HTR-8/SVneo (cell line): Measurements from ENCODE around the gene DTNB.

ENCODE experiments used
- DNase-seq: peaks from one replicate; pipeline ENCODE4 v3.0.0; 2011; ENCODE audit warnings: low spot score, mixed read lengths; ENCODE audit not compliant: insufficient read length
- FAIRE-seq: peaks from 2 replicates; lab custom pipeline; 2011; peaks lifted over from hg19 to GRCh38; lab: Jason Lieb, UNC

DTNB gene

GRCh38 chr2:25378731-25379490, 294.5 kb downstream of the DTNB start:
- FAIRE-seq, result no peak
- DNase-seq, result no peak

- FAIRE-seq, result no peak
- no peak for DNase-seq
These were observed 295.5 kb downstream of the DTNB start for GRCh38 chr2:25377822-25378421.

GRCh38 chr2:25376750-25377621, 296.4 kb downstream of the DTNB start:
- DNase-seq (peak; percentile 91), FAIRE-seq (peak; percentile 95)

- DNase-seq (no peak), FAIRE-seq (no peak)
These were observed 297.3 kb downstream of the DTNB start for GRCh38 chr2:25375989-25376545.

GRCh38 chr2:25375371-25375988, 297.9 kb downstream of the DTNB start:
- FAIRE-seq (no peak), DNase-seq (no peak)

DNA sequence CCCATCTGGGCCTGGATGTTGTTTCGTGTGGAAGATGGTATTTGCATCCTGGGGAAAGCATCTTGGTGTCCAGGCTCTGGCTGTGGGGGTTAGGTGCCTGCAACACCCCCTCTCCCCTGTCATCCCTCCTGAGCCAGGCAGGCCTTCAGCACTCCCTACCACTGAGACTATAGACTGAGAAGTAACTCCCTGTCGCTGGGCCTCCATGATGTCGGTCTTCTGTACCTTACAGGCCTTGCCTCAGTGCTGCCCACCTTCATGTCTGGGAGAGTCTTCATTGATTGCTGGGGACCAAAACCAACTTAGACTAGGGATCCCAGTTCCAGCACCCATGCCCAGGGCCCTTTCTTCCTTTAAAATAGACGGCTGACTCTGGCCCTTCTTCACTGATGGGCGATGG, 298.6 kb downstream of the DTNB start:
- no peak for FAIRE-seq
- DNase-seq, result no peak

DNA sequence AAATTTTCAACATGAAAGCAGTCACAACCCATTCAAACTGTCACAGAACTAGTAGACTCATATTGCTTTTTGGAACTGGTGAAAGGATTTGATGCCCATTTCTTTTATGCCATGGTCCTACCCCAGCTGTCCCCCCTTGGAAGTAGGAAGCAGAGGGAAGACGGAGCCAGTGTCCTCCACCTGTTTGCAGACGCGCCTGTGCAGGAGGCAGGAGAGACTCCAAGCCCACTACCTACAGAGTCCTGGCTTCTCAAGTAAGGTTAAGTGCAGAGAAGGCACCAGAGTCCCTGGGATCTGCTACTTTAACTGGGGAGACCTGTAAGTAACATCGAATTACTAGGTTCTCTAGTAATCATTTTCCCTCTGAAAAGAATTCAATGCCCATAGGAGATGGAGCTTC, 299.0 kb downstream of the DTNB start:
- no peak for DNase-seq
- FAIRE-seq, result no peak

GRCh38 chr2:25373269-25373981, 300.0 kb downstream of the DTNB start:
- FAIRE-seq, result no peak
- no peak for DNase-seq

- FAIRE-seq (no peak), DNase-seq (no peak)
These were observed 300.7 kb downstream of the DTNB start for GRCh38 chr2:25372405-25373268.

- FAIRE-seq, result no peak
- no peak for DNase-seq
These were observed 301.8 kb downstream of the DTNB start for GRCh38 chr2:25371253-25372241.

GRCh38 chr2:25369876-25370275, 303.5 kb downstream of the DTNB start:
- FAIRE-seq, result no peak
- DNase-seq, result no peak

DNA sequence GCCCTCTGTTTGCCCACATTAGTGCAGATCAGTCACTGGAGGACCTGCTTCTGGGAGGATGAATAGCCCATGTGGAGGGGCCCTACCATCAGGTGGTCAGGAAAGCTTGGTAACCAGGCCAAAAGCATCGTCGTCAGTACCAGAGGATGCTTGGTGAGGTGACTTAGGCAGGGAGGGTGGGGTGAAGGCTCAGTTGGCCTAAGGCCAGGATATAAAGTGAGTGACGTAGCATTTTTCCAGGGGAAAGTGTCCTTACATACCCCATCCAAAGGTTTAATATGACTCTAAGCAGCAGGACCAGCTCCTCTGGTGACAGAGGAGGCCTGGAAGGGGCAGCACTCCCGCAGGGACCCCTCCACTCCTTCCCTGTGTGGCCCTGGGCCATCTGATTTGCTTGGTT, 303.9 kb downstream of the DTNB start:
- no peak for FAIRE-seq
- DNase-seq, result no peak

GRCh38 chr2:25368660-25369059, 304.7 kb downstream of the DTNB start:
- DNase-seq, result no peak
- FAIRE-seq, result no peak

DNA sequence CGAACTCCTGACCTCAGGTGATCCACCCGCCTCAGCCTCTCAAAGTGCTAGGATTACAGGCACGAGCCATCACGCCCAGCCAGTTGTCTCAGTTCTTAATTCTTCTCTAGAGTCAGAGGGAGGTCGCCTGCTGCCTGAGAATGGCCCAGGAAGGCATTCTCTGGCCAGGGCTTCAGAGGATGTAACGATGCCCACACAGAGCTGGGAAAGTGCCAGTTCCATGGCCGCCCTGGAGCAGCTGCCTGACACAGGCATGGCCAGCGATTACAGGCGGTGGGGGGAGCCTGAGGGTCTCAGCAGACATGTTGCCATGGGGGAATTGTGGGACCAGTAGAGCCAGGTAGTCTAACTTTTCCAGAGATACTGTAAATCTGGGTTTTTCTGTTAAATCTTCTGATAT, 306.1 kb downstream of the DTNB start:
- FAIRE-seq (no peak), DNase-seq (no peak)

GRCh38 chr2:25366629-25367028, 306.7 kb downstream of the DTNB start:
- no peak for DNase-seq

GRCh38 chr2:25365241-25365640, 308.1 kb downstream of the DTNB start:
- no peak for DNase-seq
- FAIRE-seq, result no peak

More at GRCh38 chr2:25366629-25367028, 306.7 kb downstream of the DTNB start:
- no peak for FAIRE-seq

- FAIRE-seq, result no peak
- no peak for DNase-seq
These were observed 309.6 kb downstream of the DTNB start for GRCh38 chr2:25363733-25364132.
